HK-2 (cell line): ENCODE measurements around the gene PRPH.
"Not testable (repeated sequence)": the region's sequence is repeated elsewhere in the genome, so short reads cannot be mapped to it uniquely, and the experiment has no call there.

Experiments used
- DNase-seq: peaks from one replicate; pipeline ENCODE4 v3.0.0-alpha.2; 2018; ENCODE audit not compliant: unreplicated experiment

The PRPH gene

DNA sequence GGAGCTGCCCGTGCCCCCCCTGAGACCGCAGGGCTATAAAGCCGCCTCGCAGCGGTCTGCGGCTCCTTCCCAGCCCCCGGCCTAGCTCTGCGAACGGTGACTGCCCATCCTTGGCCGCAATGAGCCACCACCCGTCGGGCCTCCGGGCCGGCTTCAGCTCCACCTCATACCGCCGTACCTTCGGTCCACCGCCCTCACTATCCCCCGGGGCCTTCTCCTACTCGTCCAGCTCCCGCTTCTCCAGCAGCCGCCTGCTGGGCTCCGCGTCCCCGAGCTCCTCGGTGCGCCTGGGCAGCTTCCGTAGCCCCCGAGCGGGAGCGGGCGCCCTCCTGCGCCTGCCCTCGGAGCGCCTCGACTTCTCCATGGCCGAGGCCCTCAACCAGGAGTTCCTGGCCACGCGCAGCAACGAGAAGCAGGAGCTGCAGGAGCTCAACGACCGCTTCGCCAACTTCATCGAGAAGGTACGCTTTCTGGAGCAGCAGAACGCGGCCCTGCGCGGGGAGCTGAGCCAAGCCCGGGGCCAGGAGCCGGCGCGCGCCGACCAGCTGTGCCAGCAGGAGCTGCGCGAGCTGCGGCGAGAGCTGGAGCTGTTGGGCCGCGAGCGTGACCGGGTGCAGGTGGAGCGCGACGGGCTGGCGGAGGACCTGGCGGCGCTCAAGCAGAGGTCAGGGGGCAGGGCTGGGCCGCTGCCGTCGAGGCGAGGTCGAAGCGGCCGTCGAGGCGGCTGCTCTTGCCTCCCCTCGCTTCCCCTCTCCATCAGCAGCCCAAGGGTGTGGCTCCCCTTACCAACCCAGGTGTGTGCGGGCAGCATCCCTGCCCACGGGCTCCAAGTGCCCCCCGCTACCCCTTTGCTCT is at the start of gene PRPH:
Gene PRPH, plus strand, starts transcription at position 66 of the 855 bp plus-strand sequence. Its CDS starts 54 bp downstream, at position 120.
- no peak for DNase-seq

DNA sequence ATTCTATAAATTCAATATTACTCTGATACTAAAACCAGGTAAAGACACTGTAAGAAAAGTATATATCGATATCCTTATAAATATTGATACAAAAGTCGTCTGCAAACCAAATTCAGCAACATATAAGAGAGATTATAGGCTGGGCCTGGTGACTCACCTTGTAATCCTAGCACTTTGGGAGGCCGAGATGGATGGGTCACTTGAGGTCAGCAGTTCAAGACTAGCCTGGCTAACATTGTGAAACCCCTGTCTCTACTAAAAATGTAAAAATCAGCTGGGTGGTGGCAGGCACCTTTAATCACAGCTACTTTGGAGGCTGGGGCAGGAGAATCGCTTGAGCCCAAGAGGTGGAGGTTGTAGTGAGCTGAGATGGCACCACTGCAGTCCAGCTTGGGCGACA is 43.6 kb upstream of the PRPH start:
- DNase-seq = no peak

DNA sequence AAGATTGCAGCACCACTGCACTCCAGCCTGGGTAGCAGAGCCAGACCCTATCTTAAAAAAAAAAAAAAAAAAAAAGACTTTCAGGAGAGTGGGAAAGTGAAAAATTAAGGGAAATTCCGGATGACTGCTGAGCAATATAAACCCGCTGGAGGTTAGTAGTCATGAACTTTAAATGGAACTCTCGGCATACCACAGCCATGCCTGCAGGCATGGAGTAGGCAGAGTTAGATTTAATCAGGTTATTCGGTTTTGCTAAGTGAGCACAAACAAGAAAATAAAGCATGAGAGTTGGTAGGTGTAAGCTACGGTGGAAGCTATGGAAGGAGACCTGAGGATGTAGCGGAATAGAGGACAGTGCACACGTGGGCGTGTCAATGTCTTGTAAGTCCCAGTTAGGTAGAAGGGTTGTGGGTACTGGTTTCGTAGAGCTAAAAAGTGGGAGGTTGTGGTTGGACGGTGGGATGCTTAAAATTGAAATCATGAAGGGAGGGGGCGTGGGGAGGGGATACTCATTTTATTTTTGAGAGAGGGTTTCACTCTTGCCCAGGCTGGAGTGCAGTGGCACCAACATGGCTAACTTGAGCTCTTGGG is 41.8 kb upstream of the PRPH start:
- DNase-seq = no peak

DNA sequence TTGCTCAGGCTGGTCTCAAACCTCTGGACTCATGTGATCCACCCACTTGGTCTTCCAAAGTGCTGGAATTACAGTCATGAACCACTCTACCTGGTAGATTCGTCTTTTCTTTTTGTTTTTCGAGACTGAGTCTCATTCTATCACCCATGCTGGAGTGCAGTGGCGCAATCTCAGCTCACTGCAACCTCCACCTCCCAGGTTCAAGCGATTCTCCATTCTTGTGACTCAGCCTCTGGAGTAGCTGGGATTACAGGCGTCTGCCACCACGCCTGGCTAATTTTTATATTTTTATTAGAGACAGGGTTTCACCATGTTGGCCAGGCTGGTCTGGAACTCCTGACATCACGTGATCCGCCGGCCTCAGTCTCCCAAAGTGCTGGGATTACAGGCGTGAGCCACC is 39.5 kb upstream of the PRPH start:
- not testable (repeated sequence) for DNase-seq

DNA sequence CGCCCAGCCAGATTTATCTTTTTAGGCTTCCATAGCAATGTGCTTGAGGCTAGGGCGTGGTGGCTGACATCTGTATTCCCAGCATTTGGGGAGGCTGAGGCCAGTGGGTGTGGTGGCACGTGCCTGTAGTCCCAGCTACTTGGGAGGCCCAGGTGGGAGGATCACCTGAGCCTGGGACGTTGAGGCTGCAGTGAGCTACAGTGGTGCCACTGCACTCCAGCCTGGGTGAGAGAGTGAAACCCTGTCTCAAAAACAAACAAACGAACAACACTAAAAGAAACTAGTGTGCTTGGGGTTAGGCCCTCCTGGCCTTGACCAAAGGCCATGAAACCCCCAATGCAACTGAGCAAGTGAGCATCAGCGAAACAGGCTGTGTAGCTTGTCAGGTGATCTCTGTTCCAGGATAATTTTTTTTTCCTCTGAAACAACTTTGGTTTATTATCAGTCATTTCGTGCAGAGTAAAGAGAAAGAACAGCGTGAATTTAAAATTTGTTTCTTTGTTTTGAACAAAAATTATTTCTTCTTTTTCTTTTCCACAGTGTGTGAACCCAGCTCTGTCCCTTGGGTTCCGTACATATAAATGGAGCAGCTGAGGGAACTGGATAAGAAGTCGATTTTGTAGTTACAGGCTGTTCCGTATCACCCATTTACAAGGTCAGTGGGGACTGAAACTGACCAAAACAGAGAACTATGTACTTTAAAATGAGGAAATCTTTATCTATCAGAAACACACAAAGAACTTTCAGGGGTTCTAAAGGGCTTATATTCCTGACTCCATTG is 38.9 kb upstream of the PRPH start:
- no peak for DNase-seq

DNA sequence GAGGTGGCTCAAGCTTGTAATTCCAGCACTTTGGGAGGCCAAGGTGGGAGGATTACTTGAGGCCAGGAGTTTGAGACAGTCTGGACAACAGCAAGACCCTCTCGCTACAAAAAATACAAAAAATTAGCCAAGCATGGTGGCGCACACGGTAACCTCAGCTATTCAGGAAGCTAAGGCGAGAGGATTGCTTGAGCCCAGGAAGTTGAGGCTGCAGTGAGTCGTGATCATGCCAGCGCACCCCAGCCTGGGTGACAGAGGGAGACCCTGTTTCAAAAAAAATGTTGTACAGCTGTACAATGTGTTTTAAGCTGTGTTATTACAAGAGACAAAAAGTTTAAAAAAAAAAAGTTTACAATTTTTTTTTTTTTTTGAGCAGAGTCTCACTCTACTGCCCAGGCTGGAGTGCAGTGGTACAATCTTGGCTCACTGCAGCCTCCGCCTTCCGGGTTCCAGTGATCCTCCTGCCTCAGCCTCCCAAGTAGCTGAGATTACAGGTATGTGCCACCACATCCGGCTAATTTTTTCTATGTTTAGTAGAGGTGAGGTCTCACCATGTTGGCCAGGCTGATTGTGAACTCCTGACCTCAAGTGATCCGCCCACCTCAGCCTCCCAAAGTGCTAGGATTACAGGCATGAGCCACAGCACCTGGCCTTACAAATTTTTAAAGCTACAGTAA is 37.3 kb upstream of the PRPH start:
- not testable (repeated sequence) for DNase-seq

DNA sequence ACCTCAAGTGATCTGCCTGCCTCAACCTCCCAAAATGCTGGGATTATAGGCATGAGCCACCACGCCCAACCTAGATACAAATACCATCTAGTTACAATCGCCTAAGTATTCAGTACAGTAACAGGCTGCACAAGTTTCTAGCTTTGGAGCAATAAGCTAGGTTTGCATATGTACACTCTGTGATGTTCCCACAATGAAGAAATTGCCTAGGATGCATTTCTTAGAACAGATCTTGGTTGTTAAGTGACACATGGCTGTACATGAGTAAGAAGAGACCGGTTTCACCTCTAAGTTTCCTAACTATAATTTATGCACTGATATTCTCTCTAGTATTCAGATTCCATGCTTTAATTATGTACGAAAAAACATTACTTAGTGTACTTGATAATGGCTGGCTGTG is 35.5 kb upstream of the PRPH start:
- DNase-seq = no peak

DNA sequence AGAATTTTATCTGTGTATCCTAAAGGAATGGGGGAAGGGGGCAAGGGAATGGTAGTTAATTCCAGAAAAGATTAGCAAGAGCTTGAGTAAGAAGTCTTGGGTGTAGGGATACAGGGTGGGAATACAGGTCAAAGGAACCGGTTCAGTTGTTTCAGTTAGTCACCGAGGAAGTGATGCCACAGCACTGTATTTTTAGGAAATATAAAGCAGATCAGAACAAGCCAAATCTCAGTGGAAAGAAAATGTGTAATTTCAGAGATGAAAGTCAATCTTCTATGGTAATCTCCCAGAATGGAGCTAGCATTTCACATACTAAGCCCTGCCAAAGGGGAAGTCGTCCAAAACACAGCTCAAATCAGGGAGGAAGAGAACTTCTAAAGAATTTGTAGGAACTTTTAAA is 34.8 kb upstream of the PRPH start:
- no peak for DNase-seq

DNA sequence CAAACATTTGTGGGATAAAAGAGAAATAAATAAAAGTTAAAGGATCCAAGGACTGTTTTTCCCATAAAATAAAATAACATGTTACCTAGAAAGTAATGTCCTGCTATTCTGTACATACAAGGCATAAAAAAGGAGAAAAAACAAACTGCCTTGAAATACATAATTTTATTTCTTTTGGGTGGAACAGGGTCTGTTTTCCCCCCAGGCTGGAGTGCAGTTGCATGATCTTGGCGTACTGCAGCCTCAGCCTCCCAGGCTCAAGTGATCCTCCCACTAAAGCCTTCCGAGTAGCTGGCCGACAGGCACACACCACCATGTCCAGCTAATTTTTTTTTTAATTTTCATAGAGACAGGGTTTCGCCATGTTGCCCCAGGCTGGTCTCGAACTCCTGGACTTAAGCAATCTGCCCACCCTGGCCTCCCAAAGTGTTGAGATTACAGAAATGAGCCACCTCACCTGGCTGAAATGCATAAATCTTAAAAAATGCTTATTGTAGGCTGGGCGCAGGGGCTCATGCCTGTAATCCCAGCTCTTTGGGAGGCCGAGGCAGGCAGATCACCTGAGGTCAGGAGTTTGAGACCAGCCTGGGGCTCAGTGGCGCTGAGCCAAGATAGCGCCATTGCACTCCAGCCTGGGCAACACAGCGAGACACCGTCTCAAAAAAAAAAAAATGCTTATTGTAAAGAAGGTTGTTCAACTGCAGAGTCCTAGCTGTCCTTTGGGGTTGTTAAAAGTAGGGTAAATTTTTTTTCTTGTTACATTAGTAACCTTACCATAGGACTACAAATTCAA is 34.2 kb upstream of the PRPH start:
- DNase-seq = no peak

DNA sequence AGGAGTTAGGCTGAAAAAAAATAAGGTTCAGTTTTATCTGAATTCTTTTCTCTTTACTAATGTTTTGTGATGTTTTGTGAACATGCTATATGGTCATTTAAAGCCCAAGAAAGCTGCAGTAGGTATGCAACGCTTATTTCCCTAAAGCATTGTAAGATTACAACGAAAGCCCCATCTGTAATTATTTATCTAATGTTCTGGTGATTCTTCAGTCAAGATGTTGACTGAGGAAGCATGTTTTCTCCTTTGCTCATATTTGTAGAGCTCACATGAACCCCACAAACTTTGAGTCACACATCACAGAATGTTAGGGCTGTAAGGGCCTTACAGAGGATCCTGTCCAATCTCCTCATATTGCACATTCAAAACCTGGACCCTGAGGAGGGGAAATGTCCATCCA is 33.2 kb upstream of the PRPH start:
- DNase-seq = no peak

DNA sequence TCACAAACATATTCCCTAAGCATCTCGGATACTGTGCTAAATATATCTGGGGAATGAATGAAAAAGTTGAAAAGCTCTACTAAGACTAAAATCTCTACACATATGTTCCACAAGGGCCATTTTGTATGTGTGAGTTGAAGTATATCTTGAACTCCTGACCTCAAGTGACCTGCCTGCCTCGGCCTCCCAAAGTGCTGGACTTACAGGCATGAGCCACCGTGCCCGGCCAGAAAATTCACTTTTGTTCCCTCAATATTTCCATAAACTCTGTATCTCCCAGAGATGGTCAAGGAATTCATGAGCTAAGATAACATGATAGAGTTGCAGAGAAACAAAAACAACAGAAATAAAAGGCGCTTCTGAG is 31.6 kb upstream of the PRPH start:
- DNase-seq = no peak

DNA sequence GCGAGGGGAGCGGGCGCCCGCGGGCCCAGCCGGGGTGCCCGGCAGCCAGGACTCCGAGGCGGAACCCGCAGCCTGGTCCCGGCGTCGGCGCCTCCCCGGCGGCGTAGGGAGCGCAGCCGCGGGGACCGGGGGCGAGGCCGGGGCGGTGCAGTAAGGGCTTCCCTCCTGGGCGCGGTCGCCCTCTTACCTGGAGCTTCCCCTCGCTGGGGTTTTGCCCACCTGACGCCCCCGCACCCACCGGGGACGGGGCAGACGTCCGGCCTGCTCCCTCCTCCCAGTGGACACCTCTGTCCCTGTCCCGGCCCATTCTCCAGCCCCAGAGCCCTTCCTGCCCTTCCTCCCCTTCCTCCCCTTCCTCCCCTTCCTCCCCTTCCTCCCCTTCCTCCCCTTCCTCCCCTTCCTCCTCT is 30.5 kb upstream of the PRPH start:
- DNase-seq = no peak

DNA sequence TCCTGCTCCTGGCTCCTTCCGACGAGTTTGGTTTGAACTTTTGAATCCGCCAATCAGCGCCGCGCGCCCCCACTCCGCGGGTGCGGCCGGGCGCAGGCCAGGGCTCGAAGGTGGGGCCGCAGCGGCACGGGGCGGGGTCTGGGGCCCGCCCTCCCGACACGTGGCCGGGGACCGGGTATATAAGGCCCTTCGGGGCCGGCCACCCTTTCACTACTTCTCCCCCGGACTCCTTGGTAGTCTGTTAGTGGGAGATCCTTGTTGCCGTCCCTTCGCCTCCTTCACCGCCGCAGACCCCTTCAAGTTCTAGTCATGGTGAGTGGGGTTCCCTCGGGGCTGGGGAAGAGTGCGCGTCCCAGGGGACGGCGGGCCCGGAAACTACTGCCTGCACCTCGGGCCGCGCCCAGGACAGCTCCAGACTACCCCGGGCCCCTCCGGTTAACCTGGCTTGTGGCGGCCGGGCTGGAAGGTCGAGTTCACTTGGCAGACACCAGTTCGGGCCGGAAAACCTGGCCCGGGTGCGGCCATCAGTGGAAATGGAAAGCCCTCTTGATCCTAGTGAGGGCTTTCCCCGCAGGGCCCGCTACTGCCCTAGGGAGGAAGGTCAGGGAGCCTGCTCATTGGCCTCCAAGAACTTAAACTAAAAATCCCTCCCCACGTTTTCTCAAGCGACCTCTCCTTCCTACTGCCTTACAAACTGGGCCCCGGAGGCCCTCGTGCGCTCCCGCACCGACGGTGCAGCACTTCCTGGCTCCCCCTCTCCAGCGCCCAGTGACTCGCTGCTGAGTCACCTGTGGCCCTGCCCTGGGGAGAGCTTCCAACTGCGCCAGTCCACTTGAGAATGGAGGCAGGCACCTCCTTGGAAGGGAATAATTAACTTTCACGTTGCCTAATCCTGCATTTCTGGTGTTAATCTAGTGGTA is 29.8 kb upstream of the PRPH start, which contains the start of gene TUBA1C:
Gene TUBA1C, plus strand, starts transcription at position 210 of the 920 bp plus-strand sequence. Its CDS starts 100 bp downstream, at position 310.
- peak; percentile 98 for DNase-seq

DNA sequence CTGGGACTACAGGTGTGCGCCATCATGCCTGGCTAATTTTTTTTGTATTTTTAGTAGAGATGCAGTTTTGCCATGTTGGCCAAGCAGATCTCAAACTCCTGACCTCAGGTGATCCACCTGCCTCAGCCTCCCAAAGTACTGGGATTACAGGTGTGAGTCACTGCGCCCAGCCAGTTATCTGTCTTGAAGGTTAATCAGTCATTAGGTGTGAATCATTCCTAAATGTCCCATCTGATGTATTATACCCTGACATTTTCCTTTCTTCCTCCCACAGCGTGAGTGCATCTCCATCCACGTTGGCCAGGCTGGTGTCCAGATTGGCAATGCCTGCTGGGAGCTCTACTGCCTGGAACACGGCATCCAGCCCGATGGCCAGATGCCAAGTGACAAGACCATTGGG is 25.8 kb upstream of the PRPH start:
- peak; percentile 39 for DNase-seq

DNA sequence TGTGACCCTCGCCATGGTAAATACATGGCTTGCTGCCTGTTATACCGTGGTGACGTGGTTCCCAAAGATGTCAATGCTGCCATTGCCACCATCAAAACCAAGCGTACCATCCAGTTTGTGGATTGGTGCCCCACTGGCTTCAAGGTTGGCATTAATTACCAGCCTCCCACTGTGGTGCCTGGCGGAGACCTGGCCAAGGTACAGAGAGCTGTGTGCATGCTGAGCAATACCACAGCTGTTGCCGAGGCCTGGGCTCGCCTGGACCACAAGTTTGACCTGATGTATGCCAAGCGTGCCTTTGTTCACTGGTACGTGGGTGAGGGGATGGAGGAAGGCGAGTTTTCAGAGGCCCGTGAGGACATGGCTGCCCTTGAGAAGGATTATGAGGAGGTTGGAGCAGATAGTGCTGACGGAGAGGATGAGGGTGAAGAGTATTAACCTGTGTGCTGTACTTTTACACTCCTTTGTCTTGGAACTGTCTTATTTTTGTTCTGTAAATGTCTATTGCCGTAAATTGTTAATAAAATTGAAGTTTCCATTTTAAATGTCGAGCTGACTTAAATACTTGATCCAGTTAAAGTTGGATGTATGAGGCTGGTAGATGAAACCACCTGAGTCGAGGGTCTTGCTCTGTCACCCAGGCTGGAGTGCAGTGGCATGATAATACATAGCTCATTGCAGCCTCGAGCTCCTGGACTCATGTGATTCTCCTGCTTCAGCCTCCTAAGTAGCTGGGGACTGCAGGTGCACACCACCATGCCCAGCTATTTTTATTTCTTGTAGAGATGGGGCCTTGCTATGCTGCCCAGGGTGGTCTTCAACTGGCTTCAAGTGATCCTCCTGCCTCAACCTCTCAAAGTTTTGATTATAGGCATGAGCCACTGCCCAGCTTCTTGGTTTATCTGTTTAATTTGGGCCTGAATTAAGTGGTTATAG is 21.9 kb upstream of the PRPH start:
- DNase-seq = no peak

DNA sequence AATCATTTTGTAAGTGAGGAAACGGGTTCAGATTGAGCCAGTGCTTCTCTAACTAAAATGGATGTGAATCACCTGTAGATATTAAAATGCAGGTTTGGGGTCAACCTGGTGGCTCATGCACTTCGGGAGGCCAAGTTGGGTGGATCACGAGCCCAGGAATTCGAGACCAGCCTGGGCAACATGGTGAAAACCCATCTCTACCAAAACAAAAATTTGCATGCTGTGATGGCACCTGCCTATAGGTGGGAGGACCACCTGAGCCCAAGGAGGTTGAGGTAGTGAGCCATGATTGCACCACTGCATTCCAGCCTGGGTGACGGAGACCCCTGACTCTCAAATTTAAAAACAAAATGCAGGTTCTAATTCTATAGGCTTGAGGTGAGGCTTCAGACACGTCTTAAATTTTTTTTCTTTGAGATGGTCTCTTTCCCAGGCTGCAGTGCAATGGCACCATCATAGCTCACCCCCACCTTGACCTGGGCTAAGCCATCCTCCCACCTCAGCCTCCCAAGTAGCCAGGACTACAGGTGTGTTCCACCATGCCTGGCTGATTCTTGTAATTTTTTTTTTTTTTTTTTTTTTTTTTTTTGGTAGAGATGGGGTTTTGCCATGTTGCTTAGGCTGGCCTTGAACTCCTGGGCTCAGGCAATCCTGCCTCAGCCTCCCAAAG is 21.1 kb upstream of the PRPH start:
- DNase-seq = peak; percentile 45

DNA sequence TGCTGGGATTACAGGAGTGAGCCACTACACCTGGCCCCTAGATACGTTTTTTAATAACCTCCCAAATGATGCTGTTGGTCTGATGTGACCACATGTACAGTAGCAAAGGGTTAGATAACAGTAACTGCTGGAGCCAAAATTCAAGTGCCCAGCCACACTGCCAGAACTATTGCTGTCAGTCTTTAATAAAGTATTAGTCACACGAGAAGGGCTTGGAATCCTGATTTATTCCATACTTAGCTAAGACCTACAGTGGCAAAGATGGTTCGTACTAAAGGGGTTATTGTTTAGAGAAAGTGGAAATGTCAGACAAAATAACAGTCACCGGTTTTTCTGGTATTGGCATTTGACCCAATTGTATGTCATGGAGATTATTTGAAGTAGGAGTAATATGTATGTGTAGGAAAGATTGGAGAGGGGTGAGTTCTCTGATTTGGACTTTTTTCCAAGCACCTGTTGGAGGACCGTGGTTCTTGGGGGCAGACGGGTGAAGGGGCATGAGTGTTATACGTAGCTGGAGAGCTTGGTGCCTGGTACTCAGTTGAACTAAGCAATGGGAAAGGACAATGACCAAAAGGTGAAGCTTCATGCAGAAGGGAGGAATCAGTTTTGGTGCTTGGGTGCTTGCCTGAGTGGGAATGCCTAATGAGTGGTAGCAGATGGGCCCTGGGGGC is 20.4 kb upstream of the PRPH start:
- peak; percentile 37 for DNase-seq
